AML-193 (cell line): ENCODE results near the gene COL4A2.
"Not testable (repeated sequence)": the region's sequence is repeated elsewhere in the genome, so short reads cannot be mapped to it uniquely, and the experiment has no call there.

Experiments used
- DNase-seq, 2 experiments: peaks; one replicate each; lab custom pipeline; 2025; lab: John Stamatoyannopoulos, UW

The COL4A2 gene

GRCh38 chr13:110496281-110496680, 189.2 kb downstream of the COL4A2 start:
- no peak for DNase-seq

- DNase-seq = no peak
Observed at GRCh38 chr13:110497003-110497402, 189.9 kb downstream of the COL4A2 start.

- DNase-seq = not testable (repeated sequence)
Observed at GRCh38 chr13:110497896-110498295, 190.8 kb downstream of the COL4A2 start.

GRCh38 chr13:110498327-110498726, 191.2 kb downstream of the COL4A2 start:
- DNase-seq = no peak

- DNase-seq = no peak
Observed at GRCh38 chr13:110498765-110499164, 191.7 kb downstream of the COL4A2 start.

- no peak for DNase-seq
Observed at GRCh38 chr13:110499621-110500281, 192.7 kb downstream of the COL4A2 start.

GRCh38 chr13:110500341-110500740, 193.3 kb downstream of the COL4A2 start:
- DNase-seq = no peak

GRCh38 chr13:110501188-110501587, 194.1 kb downstream of the COL4A2 start:
- no peak for DNase-seq

- DNase-seq = no peak
Observed at GRCh38 chr13:110503037-110503901, 196.2 kb downstream of the COL4A2 start.

GRCh38 chr13:110503979-110504499, 197.0 kb downstream of the COL4A2 start:
- DNase-seq = no peak

- no peak for DNase-seq
Observed at GRCh38 chr13:110505594-110505993, 198.5 kb downstream of the COL4A2 start.

- DNase-seq = no peak
Observed at GRCh38 chr13:110506396-110506795, 199.3 kb downstream of the COL4A2 start.

- no peak for DNase-seq
Observed at GRCh38 chr13:110506859-110507566, 199.9 kb downstream of the COL4A2 start.

- no peak for DNase-seq
Observed at GRCh38 chr13:110507678-110508381, 200.7 kb downstream of the COL4A2 start.

- DNase-seq = no peak
Observed at GRCh38 chr13:110509478-110509926, 202.4 kb downstream of the COL4A2 start.

- peak; percentile 97 to 98 for DNase-seq
Observed at GRCh38 chr13:110509971-110510786, 203.1 kb downstream of the COL4A2 start.

GRCh38 chr13:110511509-110512181, 204.6 kb downstream of the COL4A2 start:
- DNase-seq = no peak

- no peak for DNase-seq
Observed at GRCh38 chr13:110512198-110512740, 205.2 kb downstream of the COL4A2 start.

- DNase-seq = no peak
Observed at GRCh38 chr13:110516500-110516899, 209.4 kb downstream of the COL4A2 start.
